ENCODE data around the gene A4GALT. TPM values are rescaled to one million over a fixed set of nuclear protein-coding genes. Genes with fewer than 3 reads are reported as not detected.

The A4GALT gene
- total RNA-seq, 1 experiment from 2014 or later = 22.1 TPM

- Mint-ChIP-seq H3K27me3 (ENCODE audit: low read depth) (no peaks in the 10 kb centered on the region; the same call in 1 of the 2 replicates), H3K4me3 (no peak overlapping the region), H3K27ac (no peak overlapping the region), H3K9me3 (no peaks in the 10 kb centered on the region), H3K4me1 (peaks cover 33% of the 10 kb centered on the region), H3K36me3 (no peaks in the 10 kb centered on the region)
- POLR2A ChIA-PET = no interaction called here
- CTCF ChIA-PET = no interaction called here
- TF ChIP-seq FOXJ3 (CRISPR knock-in tag; IDR thresholded peaks at IDR 0.05; ENCODE audit: borderline replicate concordance) = no peak
- no peak for TF ChIP-seq FOXK1 (CRISPR knock-in tag; IDR thresholded peaks at IDR 0.05)
- TF ChIP-seq SMAD3 (CRISPR knock-in tag; IDR thresholded peaks at IDR 0.05; ENCODE audit: borderline replicate concordance) = no peak
- no peak for TF ChIP-seq NR3C1 (CRISPR knock-in tag; conservative IDR thresholded peaks at IDR 0.05; ENCODE audit: low read depth)
- TF ChIP-seq, protein P1, sequence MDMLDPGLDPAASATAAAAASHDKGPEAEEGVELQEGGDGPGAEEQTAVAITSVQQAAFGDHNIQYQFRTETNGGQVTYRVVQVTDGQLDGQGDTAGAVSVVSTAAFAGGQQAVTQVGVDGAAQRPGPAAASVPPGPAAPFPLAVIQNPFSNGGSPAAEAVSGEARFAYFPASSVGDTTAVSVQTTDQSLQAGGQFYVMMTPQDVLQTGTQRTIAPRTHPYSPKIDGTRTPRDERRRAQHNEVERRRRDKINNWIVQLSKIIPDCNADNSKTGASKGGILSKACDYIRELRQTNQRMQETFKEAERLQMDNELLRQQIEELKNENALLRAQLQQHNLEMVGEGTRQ (CRISPR knock-in tag; IDR thresholded peaks at IDR 0.05) = no peak
- no peak for TF ChIP-seq SMAD4 (CRISPR knock-in tag; IDR thresholded peaks at IDR 0.05)
- TF ChIP-seq JUN (CRISPR knock-in tag; IDR thresholded peaks at IDR 0.05) = no peak
- no peak for TF ChIP-seq FOXP1 (CRISPR knock-in tag; IDR thresholded peaks at IDR 0.05; ENCODE audit: borderline replicate concordance)
- no peak for TF ChIP-seq JAZF1 (CRISPR knock-in tag; IDR thresholded peaks at IDR 0.05)
- TF ChIP-seq NFATC4 (CRISPR knock-in tag; IDR thresholded peaks at IDR 0.05) = no peak
- no peak for TF ChIP-seq CBFB (CRISPR knock-in tag; IDR thresholded peaks at IDR 0.05; ENCODE audit: low read depth)
- TF ChIP-seq ZNF138 (CRISPR knock-in tag; conservative IDR thresholded peaks at IDR 0.05) = no peak
- TF ChIP-seq GRHL2 (CRISPR knock-in tag; IDR thresholded peaks at IDR 0.05; ENCODE audit: insufficient replicate concordance, severe bottlenecking) = no peak
- TF ChIP-seq CREM (CRISPR knock-in tag; IDR thresholded peaks at IDR 0.05) = no peak
- no peak for TF ChIP-seq ZNF425 (CRISPR knock-in tag; conservative IDR thresholded peaks at IDR 0.05)
- TF ChIP-seq, protein P2, sequence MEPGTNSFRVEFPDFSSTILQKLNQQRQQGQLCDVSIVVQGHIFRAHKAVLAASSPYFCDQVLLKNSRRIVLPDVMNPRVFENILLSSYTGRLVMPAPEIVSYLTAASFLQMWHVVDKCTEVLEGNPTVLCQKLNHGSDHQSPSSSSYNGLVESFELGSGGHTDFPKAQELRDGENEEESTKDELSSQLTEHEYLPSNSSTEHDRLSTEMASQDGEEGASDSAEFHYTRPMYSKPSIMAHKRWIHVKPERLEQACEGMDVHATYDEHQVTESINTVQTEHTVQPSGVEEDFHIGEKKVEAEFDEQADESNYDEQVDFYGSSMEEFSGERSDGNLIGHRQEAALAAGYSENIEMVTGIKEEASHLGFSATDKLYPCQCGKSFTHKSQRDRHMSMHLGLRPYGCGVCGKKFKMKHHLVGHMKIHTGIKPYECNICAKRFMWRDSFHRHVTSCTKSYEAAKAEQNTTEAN (CRISPR knock-in tag; IDR thresholded peaks at IDR 0.05) = no peak
- no peak for TF ChIP-seq IRF2 (CRISPR knock-in tag; IDR thresholded peaks at IDR 0.05; ENCODE audit: borderline replicate concordance, low read depth)
- no peak for TF ChIP-seq MXD4 (CRISPR knock-in tag; IDR thresholded peaks at IDR 0.05; ENCODE audit: borderline replicate concordance)
- no peak for TF ChIP-seq ZMAT4 (CRISPR knock-in tag; IDR thresholded peaks at IDR 0.05)
- ATAC-seq (no peak), DNase-seq (ENCODE audit: low spot score) (no peak)
Measured at GRCh38 chr22:42701694-42702093, 19.0 kb downstream of the A4GALT start.

DNA sequence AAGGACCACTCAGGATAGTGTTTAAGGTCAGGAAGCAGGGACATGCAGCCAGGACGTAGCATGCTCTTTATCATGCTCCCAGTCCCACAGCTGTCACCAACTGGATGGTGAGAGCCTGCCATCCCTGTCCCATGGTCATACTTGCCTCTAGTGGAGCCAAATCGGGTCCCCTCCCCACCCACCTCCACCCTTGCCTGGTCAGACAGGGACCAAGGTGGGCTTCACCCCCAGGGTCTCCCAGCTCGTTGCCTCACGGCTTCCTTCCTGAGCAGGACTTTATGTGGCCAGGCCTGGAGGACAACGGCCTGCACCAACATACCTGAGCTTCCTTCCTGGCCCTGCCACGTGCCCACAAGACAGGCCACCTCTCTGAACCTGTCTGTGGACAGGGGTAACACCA lies 19.8 kb downstream of the A4GALT start:
- Mint-ChIP-seq H3K27ac (no peak overlapping the region), H3K27me3 (ENCODE audit: low read depth) (no peaks in the 10 kb centered on the region; the same call in 1 of the 2 replicates), H3K4me3 (no peak overlapping the region), H3K4me1 (peaks cover 33% of the 10 kb centered on the region), H3K9me3 (no peaks in the 10 kb centered on the region), H3K36me3 (no peaks in the 10 kb centered on the region)
- DNase-seq (ENCODE audit: low spot score) (no peak), ATAC-seq (no peak)
- ChIA-PET POLR2A (interaction anchor here (0.6 kb wide), 1 partner anchor 82 kb away, joined by 5 read pairs; no protein-coding TSS in a partner anchor), CTCF (no interaction called here)
- TF ChIP-seq ZNF423 (CRISPR knock-in tag; IDR thresholded peaks at IDR 0.05) (no peak), NFATC4 (CRISPR knock-in tag; IDR thresholded peaks at IDR 0.05) (no peak), ZSCAN18 (CRISPR knock-in tag; IDR thresholded peaks at IDR 0.05) (no peak), ZNF232 (CRISPR knock-in tag; IDR thresholded peaks at IDR 0.05) (no peak), CBFB (CRISPR knock-in tag; IDR thresholded peaks at IDR 0.05; ENCODE audit: low read depth) (no peak), TP53 (CRISPR knock-in tag; IDR thresholded peaks at IDR 0.05) (no peak), ZNF281 (CRISPR knock-in tag; IDR thresholded peaks at IDR 0.05) (no peak), ZNF671 (CRISPR knock-in tag; IDR thresholded peaks at IDR 0.05) (no peak), PRRX2 (CRISPR knock-in tag; IDR thresholded peaks at IDR 0.05) (no peak), CREB1 (CRISPR knock-in tag; IDR thresholded peaks at IDR 0.05) (no peak)
- TF ChIP-seq, protein P1 (CRISPR knock-in tag; IDR thresholded peaks at IDR 0.05) = no peak

Measured in WTC11 (cell line).